Vein endothelial cell (primary cell): ENCODE data around the gene GPR65. TPM values are rescaled to one million over a fixed set of nuclear protein-coding genes. Genes with fewer than 3 reads are reported as not detected.

Experiments
- small RNA-seq: library from RNA; depleted of rRNA; stranded (forward); fragments of <200 nt; gene quantifications from one replicate; pipeline ENCODE3, GENCODE V24; 2012
- total RNA-seq: library from RNA; depleted of rRNA; stranded (reverse); fragments of >200 nt; gene quantifications from 2 replicates; pipeline ENCODE4 v1.2.3, GENCODE V29; 2012

The GPR65 gene
- total RNA-seq: 0.33 TPM in 1 of 2 replicates, not detected in the other

DNA sequence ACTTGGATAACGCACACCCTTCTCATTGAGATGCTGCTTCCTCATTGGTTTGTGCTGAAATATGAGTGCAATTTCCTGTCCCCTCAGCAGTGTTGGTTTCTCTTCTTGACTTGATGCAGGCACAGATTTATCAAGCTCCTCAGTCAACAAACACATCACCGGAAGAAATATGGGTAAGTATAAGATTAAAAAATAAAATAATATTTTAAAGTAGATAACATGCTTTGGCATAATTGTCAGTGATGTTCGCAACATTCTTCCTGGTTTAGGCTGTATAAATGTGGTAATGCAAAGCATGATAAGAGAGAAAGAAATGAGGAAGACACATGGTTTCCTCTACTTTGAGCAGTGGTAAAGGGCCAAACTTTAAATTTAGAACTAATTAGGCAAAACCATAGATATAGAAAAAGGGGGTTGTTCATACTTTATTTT, at the start of gene GPR65:
GPR65 (plus strand) TSS at position 86 of the 432 bp plus-strand sequence. CDS start 5,713 bp downstream, outside the sequence.

DNA sequence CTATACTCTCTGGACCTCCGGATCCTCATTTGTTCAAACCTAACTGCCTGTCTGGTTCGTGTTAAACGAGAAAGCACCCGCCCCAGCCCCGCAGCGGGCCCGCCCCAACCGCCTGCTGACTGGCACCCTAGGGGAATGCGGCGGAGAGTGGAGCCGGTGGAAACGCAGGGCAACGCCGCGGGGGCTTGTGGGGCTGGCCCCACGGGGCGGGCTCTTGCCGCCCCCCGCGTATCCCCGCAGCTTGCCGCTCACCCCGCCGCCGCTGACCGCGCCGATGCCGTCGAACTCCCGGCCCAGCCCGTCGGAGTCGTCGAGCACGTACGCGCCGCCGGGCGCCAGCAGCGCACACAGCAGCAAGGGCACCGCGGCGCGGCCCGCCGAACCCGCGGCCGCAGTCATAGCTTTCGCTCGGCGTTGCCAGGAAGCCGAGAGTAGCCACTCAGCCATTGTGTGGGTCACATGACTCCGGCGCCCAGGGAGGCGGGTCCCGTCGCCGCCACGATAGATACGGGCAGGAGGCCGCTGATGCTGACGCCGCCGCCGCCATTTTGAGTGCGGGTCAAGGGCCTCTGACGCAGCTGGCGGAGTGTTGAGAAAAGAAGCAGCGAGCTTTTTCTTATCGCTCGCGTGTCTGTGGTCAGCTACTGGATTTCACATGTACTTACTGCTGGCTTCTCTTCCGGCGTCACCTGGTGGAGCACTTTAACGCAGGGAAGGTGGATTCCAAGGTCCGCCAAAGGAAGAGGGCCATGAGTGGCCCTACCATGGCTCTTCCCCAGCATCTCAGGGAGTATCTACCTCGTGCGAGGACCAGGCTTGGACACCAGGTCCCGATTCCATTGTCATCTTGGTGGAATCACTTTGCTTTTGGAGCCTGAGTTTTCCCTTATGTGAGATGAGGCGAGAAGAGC, 12.0 kb upstream of the GPR65 start, which contains the start of gene GALC:
GALC (minus strand) TSS at position 465 of the 911 bp plus-strand sequence; CDS start at position 447, 18 bp downstream.

Small RNA genes within 50 kb of the gene (small RNA-seq; reads per million reads assigned to genes)
- gene RNU6-835P: not detected

Other genes starting within 250 kb of the GPR65 start
- 10.3 and 21.2 TPM in 2 replicates for gene GALC, start 12.0 kb upstream of the GPR65 start, total RNA-seq